Cerebellar cortex (tissue), 1 donor: ENCODE results near the gene ATL1.
"Not testable (repeated sequence)": the region's sequence is repeated elsewhere in the genome, so short reads cannot be mapped to it uniquely, and the experiment has no call there.

Experiments
- DNase-seq: peaks from one replicate; pipeline ENCODE4 v3.0.0-alpha.2; 2015; ENCODE audit warnings: low spot score

Gene ATL1

GRCh38 chr14:50534997-50535396, 24.9 kb upstream of the ATL1 start:
- no peak for DNase-seq

GRCh38 chr14:50538034-50538433, 21.9 kb upstream of the ATL1 start:
- DNase-seq: not testable (repeated sequence)

GRCh38 chr14:50539051-50539450, 20.9 kb upstream of the ATL1 start:
- DNase-seq: no peak

- DNase-seq: no peak
These were observed 18.8 kb upstream of the ATL1 start for GRCh38 chr14:50541159-50541567.

GRCh38 chr14:50542941-50543418, 17.0 kb upstream of the ATL1 start:
- peak; percentile 75 for DNase-seq

- DNase-seq: peak; percentile 87
These were observed 15.0 kb upstream of the ATL1 start for GRCh38 chr14:50544911-50545310.

GRCh38 chr14:50545618-50546017, 14.3 kb upstream of the ATL1 start:
- peak; percentile 91 for DNase-seq

GRCh38 chr14:50550294-50550693, 9.7 kb upstream of the ATL1 start:
- DNase-seq: no peak

- DNase-seq: no peak
These were observed 8.1 kb upstream of the ATL1 start for GRCh38 chr14:50551877-50552276.

GRCh38 chr14:50552796-50553195, 7.1 kb upstream of the ATL1 start:
- not testable (repeated sequence) for DNase-seq

GRCh38 chr14:50560931-50561285, 963 bp downstream of the ATL1 start:
- peak; percentile 80 for DNase-seq

GRCh38 chr14:50562841-50563240, 2.9 kb downstream of the ATL1 start:
- no peak for DNase-seq

- DNase-seq: no peak
These were observed 9.8 kb downstream of the ATL1 start for GRCh38 chr14:50569714-50570274.

GRCh38 chr14:50573862-50574261, 13.9 kb downstream of the ATL1 start:
- no peak for DNase-seq

GRCh38 chr14:50575769-50576168, 15.8 kb downstream of the ATL1 start:
- DNase-seq: no peak

GRCh38 chr14:50577982-50578381, 18.0 kb downstream of the ATL1 start:
- DNase-seq: no peak

- DNase-seq: no peak
These were observed 18.5 kb downstream of the ATL1 start for GRCh38 chr14:50578433-50578832.

- DNase-seq: no peak
These were observed 30.5 kb downstream of the ATL1 start for GRCh38 chr14:50590464-50590863.

- no peak for DNase-seq
These were observed 34.8 kb downstream of the ATL1 start for GRCh38 chr14:50594577-50595316.

GRCh38 chr14:50598765-50599164, 38.8 kb downstream of the ATL1 start:
- DNase-seq: no peak

- peak; percentile 53 for DNase-seq
These were observed 39.9 kb downstream of the ATL1 start for GRCh38 chr14:50599700-50600444.

GRCh38 chr14:50600849-50601248, 40.9 kb downstream of the ATL1 start:
- DNase-seq: no peak

GRCh38 chr14:50601394-50601793, 41.4 kb downstream of the ATL1 start:
- no peak for DNase-seq
